GM21529 (cell line): ENCODE measurements around the gene LENG9.
"Not testable (repeated sequence)": the region's sequence is repeated elsewhere in the genome, so short reads cannot be mapped to it uniquely, and the experiment has no call there.

Source experiments
- ATAC-seq: cut with Tn5 transposase; IDR thresholded peaks from one replicate; pipeline ENCODE4 v1.9.1; 2021; ENCODE audit not compliant: unreplicated experiment

Gene LENG9

DNA sequence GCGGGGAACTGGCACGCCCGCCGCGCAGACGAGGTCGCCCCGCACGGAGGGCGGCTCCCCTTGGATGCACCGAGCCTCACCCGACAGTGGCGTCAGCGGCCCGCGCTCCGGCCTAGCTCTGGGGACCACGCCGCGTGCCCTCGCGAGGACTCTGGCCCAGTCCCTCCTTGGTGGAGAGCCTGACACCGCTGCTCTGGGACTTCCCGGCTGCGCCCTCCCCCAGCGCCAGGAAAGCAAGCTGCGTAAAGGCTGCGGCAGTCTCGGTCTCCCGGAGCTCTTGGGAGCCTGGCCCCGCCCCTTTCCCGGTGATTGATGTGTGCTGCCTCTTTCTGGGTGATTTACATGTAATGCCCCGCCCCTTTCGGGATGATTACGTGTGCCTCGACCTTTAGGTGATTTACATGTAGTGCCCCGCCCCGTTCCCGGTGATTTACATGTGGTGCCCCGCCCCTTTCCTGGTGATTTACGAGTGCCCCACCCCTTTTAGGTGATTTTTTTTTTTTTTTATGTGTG is at the start of gene LENG9:
Gene LENG9 (minus strand): TSS at position 248 of the 513 bp plus-strand sequence. CDS start 252 bp downstream, outside the sequence.
- peak; percentile 57 for ATAC-seq

DNA sequence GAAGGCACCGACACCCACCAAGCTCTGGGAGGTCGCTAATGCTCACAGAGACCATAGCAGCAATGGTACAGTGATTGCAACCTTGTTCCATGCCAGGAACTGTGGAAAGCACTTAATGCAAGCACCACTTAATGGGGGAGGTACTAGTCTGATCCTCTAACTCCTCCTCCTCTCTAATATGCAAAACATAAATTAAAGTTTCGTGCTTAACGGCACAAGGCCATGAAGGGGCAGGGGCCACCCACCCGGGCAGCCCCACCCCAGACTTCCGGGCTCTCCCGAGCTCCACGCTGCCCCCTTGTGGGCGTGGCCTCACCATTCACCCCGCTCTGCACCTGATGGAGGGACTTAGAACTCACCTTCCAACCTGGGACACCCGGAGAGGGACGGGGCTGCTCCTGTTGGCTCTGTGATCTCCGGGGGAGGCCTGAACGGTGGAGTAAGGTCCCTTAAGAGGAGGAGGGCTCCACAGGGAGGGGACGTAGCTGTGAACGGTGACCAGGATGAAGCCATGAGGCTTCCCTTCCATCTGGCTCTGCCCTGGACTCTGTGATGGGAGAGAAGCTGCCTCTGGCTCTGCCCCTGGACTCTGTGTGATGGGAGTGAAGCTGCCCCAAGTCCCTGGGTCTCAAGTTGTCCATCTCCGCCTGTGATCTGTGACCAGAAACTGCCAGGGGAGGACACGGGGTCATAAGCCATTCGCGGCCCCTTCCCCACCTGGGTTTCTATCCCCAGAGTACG is 45.8 kb upstream of the LENG9 start:
- ATAC-seq = not testable (repeated sequence)

DNA sequence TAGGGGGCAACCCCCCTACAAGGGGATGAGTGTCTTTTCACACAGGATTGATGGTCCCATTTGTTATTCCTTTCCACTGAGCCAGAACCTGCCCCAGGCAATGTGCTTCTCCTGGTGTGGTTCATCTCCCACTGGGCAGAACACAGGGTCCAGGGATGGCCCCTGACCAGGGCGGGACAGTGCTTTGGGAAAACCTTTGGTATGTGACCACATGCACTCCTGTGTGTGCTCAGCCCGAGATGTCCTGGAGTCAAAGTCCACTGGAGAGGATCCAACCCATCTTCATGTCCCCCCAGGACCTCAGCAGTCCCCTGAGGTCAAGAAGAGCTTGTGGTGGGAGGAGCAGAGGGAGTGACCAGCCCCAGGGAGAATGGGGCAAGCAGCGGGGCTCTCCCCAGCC is 44.9 kb upstream of the LENG9 start:
- ATAC-seq = not testable (repeated sequence)

DNA sequence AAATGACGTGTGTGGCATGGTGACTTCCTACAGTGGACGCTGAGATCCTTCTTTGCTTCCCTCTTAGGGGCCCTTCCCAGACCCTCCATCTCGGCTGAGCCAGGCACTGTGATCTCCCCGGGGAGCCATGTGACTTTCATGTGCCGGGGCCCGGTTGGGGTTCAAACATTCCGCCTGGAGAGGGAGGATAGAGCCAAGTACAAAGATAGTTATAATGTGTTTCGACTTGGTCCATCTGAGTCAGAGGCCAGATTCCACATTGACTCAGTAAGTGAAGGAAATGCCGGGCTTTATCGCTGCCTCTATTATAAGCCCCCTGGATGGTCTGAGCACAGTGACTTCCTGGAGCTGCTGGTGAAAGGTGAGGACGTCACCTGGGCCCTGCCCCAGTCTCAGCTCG is 44.2 kb upstream of the LENG9 start:
- no peak for ATAC-seq

DNA sequence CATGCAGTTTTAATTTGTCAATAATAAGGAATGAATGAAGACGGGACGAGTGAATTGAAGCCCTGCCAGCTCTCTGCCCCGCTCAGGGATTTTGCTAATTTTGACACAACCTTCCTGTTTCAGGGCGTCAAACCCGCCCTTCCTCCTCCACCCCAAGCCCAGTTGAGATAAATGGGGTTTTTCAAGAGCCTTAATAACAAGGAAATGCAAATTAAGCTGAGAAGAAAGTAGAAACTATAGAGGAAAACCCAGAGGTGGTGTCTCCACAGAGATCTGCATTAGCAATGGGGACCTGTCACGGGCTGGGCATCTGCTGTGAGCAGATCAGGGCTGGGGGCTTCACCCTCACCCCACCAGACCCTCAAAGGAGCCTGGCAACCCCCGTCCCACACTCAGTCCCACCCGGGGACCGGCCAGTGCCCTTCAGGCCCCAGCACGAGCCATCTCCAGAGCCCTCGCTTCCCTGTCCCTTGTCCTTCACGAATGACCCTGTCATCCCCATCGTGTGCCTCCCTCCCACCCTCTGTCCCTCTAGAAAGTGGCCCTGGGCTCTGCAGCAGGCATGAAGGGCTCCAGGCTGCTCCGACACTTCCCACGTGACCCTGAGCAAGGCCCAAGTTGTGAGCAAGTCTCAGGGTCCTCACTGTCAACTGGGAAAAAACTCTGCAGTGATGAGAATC is 43.6 kb upstream of the LENG9 start:
- ATAC-seq = not testable (repeated sequence)

DNA sequence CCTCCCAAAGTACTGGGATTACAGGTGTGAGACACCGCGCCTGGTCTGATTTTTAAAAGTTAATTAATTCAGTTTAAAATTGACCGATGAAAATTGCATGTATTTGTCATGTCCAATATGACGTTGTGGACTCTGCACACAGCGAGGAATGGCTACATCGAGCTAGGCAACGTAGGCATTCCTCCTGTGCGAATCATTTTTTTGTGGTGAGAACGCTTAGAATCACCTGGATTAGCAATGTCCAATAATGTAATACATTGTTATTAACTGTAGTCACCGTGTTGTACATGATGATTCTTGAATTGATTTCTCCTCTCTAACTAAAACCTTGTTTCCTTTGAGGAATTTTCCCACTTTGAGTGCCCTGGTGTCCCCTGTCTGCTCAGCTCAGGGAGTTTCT is 42.5 kb upstream of the LENG9 start:
- no peak for ATAC-seq

DNA sequence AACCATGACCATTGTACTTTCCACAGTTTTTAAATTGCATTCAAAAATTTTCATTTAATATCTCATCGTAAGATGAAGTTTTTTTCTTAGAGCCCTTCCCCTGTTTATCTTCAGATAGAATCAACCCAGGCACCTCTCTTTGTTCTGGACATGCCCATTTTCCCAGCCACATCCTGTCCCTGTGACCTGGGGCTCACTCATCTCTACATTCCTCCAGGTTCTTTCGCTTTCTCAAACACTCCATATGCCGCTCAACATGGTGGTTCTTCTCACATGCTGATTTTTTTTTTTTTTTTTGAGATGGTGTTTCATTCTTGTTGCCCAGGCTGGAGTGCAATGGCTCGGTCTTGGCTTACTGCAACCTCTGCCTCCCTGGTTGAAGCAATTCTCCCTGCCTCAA is 42.0 kb upstream of the LENG9 start:
- ATAC-seq = not testable (repeated sequence)

DNA sequence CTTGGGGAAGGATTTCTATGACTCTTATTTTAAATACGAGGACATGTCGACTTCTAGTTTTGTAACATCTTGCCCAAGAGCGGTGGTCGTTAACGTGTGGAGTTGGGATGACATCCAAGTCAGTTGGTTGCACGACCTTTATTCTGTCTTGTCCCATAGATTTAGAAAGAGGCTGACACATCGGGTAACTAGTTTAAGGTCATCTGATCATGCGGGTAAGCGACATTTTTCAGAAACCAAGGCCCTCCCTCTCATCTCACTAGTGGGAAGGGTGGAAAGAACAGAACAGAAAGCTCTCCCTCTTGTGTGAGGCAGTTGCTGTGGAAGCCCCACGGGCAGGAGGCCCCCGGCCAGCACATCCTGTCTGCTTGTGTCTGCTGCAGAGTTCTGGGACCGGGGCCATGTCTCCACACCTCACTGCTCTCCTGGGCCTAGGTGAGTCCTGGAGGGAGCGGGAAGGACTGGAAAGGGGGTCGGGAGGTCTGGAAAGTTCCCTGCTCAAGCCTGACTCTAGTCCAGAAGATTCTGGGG is 39.0 kb upstream of the LENG9 start, which contains the start of gene LAIR2:
Gene LAIR2 (plus strand): TSS at position 314 of the 531 bp plus-strand sequence. CDS start 88 bp downstream, at position 402.
- ATAC-seq = no peak

DNA sequence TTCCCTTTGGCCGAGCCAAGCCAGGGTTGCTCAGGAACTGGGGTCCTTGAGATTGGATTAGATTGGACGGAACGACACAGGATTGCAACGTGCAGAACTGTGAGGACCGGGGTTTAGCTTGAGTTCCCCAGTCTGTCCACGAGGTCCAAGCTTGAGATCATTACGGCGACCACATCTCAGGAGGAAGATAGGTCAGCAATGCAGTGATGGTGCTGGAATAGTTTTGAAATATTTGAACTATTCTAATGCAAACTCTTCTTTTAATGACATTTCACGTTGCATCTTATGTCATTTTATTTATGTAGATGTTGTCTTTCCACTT is 34.8 kb upstream of the LENG9 start:
- ATAC-seq = not testable (repeated sequence)

DNA sequence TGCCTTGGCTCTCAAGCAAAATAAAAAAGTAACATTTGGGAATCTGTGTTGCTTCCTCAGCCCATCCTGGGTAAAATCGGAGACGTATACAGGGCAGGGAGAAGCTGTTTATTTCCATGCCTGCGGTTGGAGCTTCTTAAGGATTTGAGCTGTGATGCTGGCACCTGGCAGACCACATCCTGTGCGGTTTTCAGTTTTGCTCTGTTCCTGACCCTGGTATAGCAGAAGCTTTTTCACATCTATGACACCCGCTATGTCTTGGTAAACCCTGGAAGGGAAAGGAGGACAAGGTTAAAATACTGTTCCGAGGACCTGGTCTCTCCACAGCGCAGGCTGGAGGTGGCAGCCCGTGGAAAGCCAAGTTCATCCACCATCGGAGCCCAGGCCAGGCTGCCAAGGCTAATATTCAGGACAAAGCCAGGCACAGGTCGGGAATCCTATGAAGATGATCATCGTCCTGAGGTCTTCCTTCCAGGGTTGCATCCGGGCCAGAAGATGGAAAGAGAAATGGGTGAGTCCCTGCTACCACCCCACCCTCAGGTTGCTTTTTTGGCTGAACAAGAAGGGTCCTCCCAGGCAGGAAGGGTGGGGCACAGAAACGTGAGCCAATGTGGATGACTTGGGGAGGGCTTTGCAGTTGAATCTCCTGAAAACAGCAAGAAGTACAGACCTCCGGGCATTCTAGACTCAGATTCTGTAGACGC is 34.3 kb upstream of the LENG9 start:
- ATAC-seq = not testable (repeated sequence)

DNA sequence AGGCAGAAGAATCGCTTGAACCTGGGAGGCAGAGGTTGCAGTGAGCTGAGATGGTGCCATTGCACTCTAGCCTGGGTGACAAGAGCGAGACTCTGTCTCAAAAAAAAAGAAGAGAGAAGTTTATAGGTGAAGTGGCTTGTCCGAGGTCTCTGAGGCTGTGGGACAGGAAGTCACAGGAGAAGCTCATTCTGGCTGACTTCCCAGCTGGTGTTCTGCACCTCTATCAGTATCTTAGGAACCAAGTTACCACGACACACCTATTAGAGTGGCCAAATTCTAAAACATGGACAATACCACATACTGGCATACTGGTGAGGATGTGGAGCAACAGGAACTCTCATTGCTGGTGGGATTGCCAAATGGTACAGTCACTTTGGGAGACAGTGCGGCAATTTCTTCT is 31.7 kb upstream of the LENG9 start:
- ATAC-seq = not testable (repeated sequence)

DNA sequence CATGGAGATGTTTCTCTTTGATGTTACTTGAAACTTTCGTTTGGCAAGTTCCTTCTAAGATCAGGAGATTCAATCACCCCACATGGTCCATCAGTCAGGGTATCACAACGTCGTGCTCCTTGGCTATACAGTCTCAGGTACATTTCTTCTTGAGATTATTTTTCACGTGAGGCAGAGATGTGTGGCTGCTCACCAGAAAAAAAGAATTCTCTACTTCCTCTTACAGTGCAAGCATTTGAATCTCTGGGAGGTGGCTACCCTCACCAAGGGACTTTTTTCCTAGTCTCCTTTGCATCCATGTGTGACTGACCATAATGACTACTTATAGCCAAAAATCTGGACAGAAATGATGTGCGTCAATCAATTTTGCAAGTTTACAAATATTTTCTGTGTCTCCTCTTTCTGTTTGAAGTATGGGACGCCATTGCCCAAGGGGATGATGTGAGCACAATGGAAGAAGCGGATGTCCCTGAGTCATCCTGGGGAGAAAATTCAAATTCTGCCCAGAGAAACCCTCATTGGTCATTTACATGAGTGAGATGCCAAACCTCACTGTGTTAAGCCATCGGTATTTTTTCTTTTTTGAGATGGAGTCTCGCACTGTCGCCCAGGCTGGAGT is 30.5 kb upstream of the LENG9 start:
- ATAC-seq = no peak

DNA sequence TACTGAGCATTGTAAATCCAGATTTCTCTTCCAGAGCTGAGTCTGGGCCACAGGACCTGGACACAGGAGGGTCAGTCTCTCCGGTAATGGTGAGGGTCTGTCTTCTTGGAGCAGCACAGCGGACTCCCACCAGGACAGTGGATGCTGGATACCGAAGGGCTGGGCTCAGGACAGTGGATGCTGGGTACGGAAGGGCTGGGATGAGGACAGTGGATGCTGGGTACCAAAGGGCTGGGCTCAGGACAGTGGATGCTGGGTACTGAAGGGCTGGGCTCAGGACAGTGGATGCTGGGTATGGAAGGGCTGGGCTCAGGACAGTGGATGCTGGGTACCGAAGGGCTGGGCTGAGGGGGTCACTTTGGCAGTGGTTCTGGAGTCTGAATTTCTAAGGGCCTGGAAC is 29.5 kb upstream of the LENG9 start:
- not testable (repeated sequence) for ATAC-seq

DNA sequence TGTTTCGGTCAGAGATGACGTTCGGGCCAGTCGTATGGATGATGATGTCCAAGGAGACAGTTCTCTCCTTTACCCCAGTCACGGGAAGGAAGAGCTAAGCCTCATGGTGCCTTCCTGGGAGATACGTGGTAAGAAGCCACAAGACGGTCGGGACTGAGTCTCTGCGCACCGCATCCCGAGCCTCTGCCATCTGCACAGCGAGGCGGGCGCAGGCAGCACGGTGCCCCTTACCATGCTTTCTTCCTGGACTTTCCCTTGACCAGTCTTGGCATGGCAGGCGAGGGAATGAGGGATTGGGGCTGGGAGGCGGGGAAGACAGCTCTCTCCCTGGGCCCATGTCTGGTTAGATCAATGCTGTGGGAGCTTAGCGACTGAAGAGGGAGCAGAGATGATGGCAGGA is 29.0 kb upstream of the LENG9 start:
- no peak for ATAC-seq

DNA sequence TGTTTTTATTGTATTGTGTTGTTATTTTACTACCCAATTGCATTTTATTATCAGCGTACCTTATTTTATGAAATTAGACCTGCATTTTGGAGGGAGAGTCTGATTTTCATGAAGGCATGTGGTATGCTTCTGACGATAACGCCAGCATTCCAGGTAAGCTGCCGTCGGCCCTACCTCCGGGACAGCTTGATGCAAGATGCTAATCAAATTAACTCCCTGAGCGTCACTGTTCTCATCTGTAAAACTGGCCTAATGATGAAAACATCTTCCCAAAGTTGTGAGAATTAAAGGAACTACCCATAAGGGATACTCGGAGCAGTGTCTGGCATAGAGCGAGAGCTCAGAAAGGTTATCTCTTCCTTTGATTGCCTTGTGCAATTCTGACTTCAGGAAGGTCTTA is 26.2 kb upstream of the LENG9 start:
- ATAC-seq = no peak

DNA sequence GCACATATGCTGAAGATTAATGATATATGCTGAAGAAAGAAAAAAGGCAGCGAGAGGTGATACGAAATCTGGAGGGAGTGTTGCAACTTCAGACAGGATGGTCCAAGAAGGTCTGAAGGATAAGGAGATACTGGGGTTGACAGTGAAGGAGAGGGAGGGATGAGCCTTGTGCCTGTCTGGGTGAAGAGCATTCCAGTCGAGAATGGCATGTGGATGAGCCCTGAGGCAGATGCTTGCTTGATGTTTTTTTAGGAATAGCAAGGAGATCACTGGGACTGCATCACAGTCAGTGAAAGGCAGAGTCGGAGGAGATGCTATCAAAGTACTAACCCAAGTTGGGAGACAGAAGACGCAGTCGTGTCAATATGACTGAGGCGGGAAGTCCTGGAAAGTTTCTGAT is 25.8 kb upstream of the LENG9 start:
- ATAC-seq = no peak

DNA sequence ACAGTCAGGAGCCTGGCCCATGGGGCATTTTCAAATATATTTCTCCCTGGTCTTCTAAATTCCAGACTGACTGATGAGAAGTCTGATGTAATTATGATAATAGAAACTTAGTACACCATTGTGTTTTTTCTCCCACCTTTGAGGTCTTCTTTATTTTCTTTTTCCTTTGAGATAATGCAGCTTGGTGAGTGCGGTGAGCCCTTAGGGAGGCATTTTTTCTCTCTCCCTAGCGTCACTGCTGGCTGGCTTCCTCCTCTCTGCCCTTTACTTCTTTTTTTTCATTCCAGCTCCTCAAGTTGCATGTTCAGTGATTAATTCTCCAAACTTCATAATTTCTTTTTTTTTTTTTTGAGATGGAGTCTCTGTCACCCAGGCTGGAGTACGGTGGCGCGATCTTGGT is 22.3 kb upstream of the LENG9 start:
- ATAC-seq = no peak

DNA sequence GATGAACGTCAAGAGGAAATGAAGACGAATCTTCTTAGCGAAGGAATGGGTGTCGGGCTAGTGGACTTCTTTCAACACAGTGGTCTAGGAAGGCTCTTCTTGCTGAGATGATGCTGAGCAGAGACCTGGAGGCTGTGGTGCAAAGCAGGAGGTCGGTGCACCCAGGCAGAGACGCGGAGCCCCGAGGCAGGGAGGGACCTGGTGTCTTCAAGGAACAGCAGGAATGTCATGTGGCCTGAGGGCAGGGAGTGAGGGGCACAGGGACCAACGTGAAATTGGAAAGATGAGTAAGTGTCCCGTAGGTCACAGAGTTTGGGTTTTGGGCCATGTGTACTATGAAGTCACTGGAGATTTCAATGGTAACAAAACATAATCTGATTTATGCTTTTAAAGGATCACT is 20.9 kb upstream of the LENG9 start:
- ATAC-seq = no peak

DNA sequence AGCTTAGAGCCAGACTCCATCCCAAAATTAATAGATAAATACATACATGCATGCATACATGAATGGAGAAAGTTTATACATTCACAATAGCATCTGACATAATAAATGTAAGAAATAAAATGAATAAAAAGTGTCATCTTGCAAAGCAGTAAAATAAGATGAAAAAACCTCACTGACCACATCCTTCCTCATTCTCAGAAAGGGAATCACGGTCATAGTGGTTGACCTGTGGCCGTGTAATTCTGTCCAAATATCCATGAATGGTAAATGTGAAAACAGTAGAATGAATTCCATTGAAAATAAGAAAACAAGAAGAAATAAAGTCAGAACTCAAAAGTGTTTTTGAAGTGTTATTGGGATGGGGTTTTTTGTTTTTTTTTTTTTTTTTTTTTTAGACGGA is 19.3 kb upstream of the LENG9 start:
- no peak for ATAC-seq

DNA sequence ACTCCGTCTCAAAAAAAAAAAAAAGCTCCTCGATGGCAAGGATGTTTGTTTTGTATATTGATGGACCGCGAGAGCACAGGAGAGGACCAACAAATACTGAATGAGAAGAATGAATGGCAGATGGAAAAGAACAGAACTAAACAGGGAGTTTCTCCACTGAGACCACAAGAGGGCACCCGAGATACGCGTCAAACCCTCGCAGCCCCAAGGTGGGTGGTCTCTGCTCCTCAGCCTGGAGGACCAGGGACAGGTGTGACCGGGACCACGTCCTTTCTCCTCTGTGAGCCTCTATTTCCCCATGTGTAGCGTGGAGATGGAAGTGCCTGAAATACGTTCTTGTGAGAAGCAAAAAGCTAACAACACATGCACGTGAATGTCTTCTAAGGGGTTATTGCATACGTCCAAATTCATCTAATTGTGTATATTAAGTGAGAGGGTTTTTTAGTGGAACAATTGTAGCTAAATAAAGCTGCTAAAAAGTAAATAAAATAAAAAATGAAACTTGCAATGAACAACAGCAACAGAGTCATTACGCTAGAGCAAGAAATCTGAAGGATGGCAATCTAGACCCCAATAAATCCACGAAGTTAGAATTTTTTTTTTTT is 17.9 kb upstream of the LENG9 start:
- ATAC-seq = no peak

DNA sequence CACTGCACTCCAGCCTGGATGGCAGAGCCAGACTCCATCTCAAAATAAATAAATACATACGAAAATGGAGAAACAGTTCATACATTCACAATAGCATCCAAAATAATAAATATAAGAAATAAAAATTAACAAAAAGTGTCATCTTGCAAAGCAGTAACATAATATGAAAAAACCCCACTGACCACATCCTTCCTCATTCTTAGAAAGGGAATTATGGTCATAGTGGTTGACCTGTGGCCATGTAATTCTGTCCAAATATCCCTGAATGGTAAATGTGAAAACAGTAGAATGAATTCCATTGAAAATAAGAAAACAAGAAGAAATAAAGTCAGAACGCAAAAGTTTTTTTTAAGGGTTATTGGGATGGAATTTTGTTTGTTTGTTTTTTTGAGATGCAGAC is 16.5 kb upstream of the LENG9 start:
- no peak for ATAC-seq
